OCI-LY7 (cell line): Measurements from ENCODE around the gene GP5. TPM values are rescaled to one million over a fixed set of nuclear protein-coding genes. Genes with fewer than 3 reads are reported as not detected.

ENCODE experiments used
- BruUV-seq: library from RNA; stranded (reverse); fragments of 400-500 nt; replicated peaks from 2 replicates; lab custom pipeline; 2021; lab: Mats Ljungman, UMichigan
- CTCF ChIA-PET: fragments of 300-600 bp; sonication (Branson Sonifier 250); formaldehyde crosslinking; loops from one replicate; lab custom pipeline; 2022; ENCODE audit warnings: antibody characterized with exemption; ENCODE audit not compliant: unreplicated experiment; lab: Charles Lee
- POLR2A ChIA-PET: fragments of 300-600 bp; sonication (Branson Sonifier 250); formaldehyde crosslinking; loops from one replicate; lab custom pipeline; 2022; ENCODE audit warnings: antibody characterized with exemption; lab: Charles Lee
- DNase-seq: peaks from one replicate; pipeline ENCODE4 v3.0.0-alpha.2; 2015; ENCODE audit warnings: low spot score
- H2AFZ ChIP-seq: fragments of 200-600 bp; sonication (generic), shearing (Covaris generic); 2 replicates; pipeline ENCODE4 v1.6.1; 2014; ENCODE audit warnings: mild to moderate bottlenecking, antibody characterized with exemption, low read length, moderate library complexity
- H3K27ac ChIP-seq: fragments of 200-600 bp; sonication (generic); 2 replicates; pipeline ENCODE4 v1.5.1; 2014; ENCODE audit warnings: mixed run types, low read depth, mild to moderate bottlenecking, moderate library complexity, low read length, inconsistent platforms; ENCODE audit not compliant: poor library complexity, severe bottlenecking
- H3K36me3 ChIP-seq: fragments of 200-600 bp; sonication (generic); 2 replicates; pipeline ENCODE4 v1.6.1; 2014; ENCODE audit warnings: mild to moderate bottlenecking, antibody characterized with exemption, low read length, moderate library complexity, mixed read lengths; ENCODE audit not compliant: insufficient read depth
- H3K4me1 ChIP-seq: fragments of 200-600 bp; sonication (generic); 2 replicates; pipeline ENCODE4 v1.5.1; 2014; ENCODE audit warnings: mild to moderate bottlenecking, low read length; ENCODE audit not compliant: insufficient read depth, poor library complexity, severe bottlenecking
- H3K4me2 ChIP-seq: fragments of 200-600 bp; sonication (generic); 2 replicates; pipeline ENCODE4 v1.6.1; 2014; ENCODE audit warnings: mild to moderate bottlenecking, low read length
- H3K4me3 ChIP-seq: fragments of 200-600 bp; sonication (generic); 2 replicates; pipeline ENCODE4 v1.5.1; 2014; ENCODE audit warnings: mild to moderate bottlenecking, low read depth, low read length; ENCODE audit not compliant: poor library complexity, severe bottlenecking
- H3K79me2 ChIP-seq: fragments of 200-600 bp; sonication (generic); 2 replicates; pipeline ENCODE4 v1.6.1; 2016; ENCODE audit warnings: low read depth, mild to moderate bottlenecking, low read length, moderate library complexity, mixed read lengths; ENCODE audit not compliant: insufficient read depth
- H3K9me2 ChIP-seq: fragments of 200-600 bp; sonication (generic); 2 replicates; pipeline ENCODE4 v1.6.1; 2016; ENCODE audit warnings: mild to moderate bottlenecking, low read length, mixed read lengths; ENCODE audit not compliant: insufficient read depth
- H3K9me3 ChIP-seq: fragments of 200-600 bp; sonication (generic); 2 replicates; pipeline ENCODE4 v1.6.1; 2014; ENCODE audit warnings: mild to moderate bottlenecking, mixed run types, low read length, mixed read lengths
- H4K20me1 ChIP-seq: fragments of 200-600 bp; sonication (generic); 2 replicates; pipeline ENCODE4 v1.6.1; 2014; ENCODE audit warnings: mild to moderate bottlenecking, antibody characterized with exemption, low read length, moderate library complexity, mixed read lengths; ENCODE audit not compliant: insufficient read depth
- EZH2phosphoT487 ChIP-seq: fragments of 200-600 bp; sonication (generic); IDR thresholded peaks from 2 replicates; pipeline ENCODE4 v1.6.1; 2018; ENCODE audit warnings: low read depth, borderline replicate concordance, mild to moderate bottlenecking, mixed run types, antibody characterized with exemption, low read length, moderate library complexity, mixed read lengths
- intact Hi-C: fragments of 100-400 bp; cut with micrococcal nuclease; formaldehyde crosslinking; loops from one replicate; pipeline ENCODE4 v1.10.0; 2022; ENCODE audit not compliant: unreplicated experiment
- total RNA-seq, 2 experiments: library from RNA; depleted of rRNA in 1 of 2; stranded (reverse); fragments of >200 nt in 1 of 2; shearing (Covaris generic) in 1 of 2; gene quantifications; 2 replicates each; pipeline ENCODE4 v1.2.3, GENCODE V29; 2014 to 2022
- TF ChIP-seq, protein P1 (sequence below): fragments of 200-600 bp; sonication (generic); conservative IDR thresholded peaks from 2 replicates; pipeline ENCODE4 v1.5.1; 2014; ENCODE audit warnings: mild to moderate bottlenecking, antibody characterized with exemption, low read length, moderate library complexity, mixed read lengths

GP5 gene
- total RNA-seq, 2 experiments from 2014 or later = 0.03 TPM; not detected in 1

- CTCF ChIA-PET = no interaction called here
- Histone ChIP-seq H3K9me2 (no peaks in the 10 kb centered on the region), H3K27ac (no peak overlapping the region), H4K20me1 (no peaks in the 10 kb centered on the region), H2AFZ (no peak overlapping the region), H3K9me3 (no peaks in the 10 kb centered on the region), H3K79me2 (no peaks in the 10 kb centered on the region), H3K4me2 (no peak overlapping the region), H3K4me3 (no peak overlapping the region), H3K4me1 (peaks cover 2% of the 10 kb centered on the region), H3K36me3 (peaks cover 86% of the 10 kb centered on the region)
- POLR2A ChIA-PET = interaction anchor here (0.6 to 1.6 kb wide), 5 partner anchors 13 to 110 kb away, joined by 3 to 9 read pairs (median 3); no protein-coding TSS in a partner anchor
- no peak for TF ChIP-seq EZH2phosphoT487
- TF ChIP-seq, protein P1, sequence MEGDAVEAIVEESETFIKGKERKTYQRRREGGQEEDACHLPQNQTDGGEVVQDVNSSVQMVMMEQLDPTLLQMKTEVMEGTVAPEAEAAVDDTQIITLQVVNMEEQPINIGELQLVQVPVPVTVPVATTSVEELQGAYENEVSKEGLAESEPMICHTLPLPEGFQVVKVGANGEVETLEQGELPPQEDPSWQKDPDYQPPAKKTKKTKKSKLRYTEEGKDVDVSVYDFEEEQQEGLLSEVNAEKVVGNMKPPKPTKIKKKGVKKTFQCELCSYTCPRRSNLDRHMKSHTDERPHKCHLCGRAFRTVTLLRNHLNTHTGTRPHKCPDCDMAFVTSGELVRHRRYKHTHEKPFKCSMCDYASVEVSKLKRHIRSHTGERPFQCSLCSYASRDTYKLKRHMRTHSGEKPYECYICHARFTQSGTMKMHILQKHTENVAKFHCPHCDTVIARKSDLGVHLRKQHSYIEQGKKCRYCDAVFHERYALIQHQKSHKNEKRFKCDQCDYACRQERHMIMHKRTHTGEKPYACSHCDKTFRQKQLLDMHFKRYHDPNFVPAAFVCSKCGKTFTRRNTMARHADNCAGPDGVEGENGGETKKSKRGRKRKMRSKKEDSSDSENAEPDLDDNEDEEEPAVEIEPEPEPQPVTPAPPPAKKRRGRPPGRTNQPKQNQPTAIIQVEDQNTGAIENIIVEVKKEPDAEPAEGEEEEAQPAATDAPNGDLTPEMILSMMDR = no peak
- no peak for DNase-seq
- BruUV-seq = no TSS peak
- intact Hi-C loops = no loop called here
Observed at GRCh38 chr3:194443901-194444300, 44.8 kb upstream of the GP5 start.

- intact Hi-C loops = no loop called here
- TF ChIP-seq, protein P1 = no peak
- no peak for TF ChIP-seq EZH2phosphoT487
- Histone ChIP-seq H3K36me3 (peaks cover 87% of the 10 kb centered on the region), H3K4me2 (no peak overlapping the region), H3K4me3 (no peak overlapping the region), H3K9me2 (no peaks in the 10 kb centered on the region), H3K9me3 (no peaks in the 10 kb centered on the region), H3K79me2 (no peaks in the 10 kb centered on the region), H2AFZ (no peak overlapping the region), H3K27ac (no peak overlapping the region), H3K4me1 (no peaks in the 10 kb centered on the region), H4K20me1 (no peaks in the 10 kb centered on the region)
- ChIA-PET POLR2A (interaction anchor here (0.5 to 1.2 kb wide), 3 partner anchors 11 to 40 kb away, joined by 3 read pairs; no protein-coding TSS in a partner anchor), CTCF (no interaction called here)
- no TSS peak for BruUV-seq
- no peak for DNase-seq
Observed at GRCh38 chr3:194440756-194441155, 41.7 kb upstream of the GP5 start.

GRCh38 chr3:194439881-194440550 lies 41.0 kb upstream of the GP5 start:
- no peaks in the 10 kb centered on the region for H3K9me2 ChIP-seq
- intact Hi-C loops = no loop called here
- TF ChIP-seq, protein P1 = no peak
- no peak for TF ChIP-seq EZH2phosphoT487
- no peaks in the 10 kb centered on the region for H3K79me2 ChIP-seq
- H3K4me3 ChIP-seq = no peak overlapping the region
- H3K36me3 ChIP-seq = peaks cover 87% of the 10 kb centered on the region
- POLR2A ChIA-PET = interaction anchor here (0.5 to 1.6 kb wide), 3 partner anchors 10 to 41 kb away, joined by 3 to 6 read pairs (median 3); no protein-coding TSS in a partner anchor
- DNase-seq = no peak
- CTCF ChIA-PET = no interaction called here
- BruUV-seq = no TSS peak
- no peaks in the 10 kb centered on the region for H4K20me1 ChIP-seq
- H3K4me2 ChIP-seq = no peak overlapping the region
- no peak overlapping the region for H2AFZ ChIP-seq
- H3K27ac ChIP-seq = no peak overlapping the region
- H3K4me1 ChIP-seq = no peaks in the 10 kb centered on the region
- H3K9me3 ChIP-seq = no peaks in the 10 kb centered on the region
